ENCODE results near the gene SCAMP2.

Gene SCAMP2

DNA sequence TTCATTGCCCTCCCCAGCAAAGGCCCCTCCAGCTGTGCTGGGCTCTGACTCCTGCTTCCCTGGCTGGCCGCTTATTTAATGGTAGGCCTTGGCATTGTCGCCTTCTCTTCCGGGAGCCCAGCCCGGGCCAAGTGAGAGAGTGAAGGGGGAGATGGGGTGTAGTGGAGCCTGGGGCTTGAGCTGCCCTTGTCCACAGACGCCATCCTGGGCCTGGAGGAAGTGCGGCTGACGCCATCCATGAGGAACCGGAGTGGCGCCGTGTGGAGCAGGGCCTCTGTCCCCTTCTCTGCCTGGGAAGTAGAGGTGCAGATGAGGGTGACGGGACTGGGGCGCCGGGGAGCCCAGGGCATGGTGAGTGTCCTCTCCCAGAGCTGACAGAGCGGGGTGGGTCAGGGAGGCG is 57.2 kb downstream of the SCAMP2 start:
- DNase-seq = no peak

DNA sequence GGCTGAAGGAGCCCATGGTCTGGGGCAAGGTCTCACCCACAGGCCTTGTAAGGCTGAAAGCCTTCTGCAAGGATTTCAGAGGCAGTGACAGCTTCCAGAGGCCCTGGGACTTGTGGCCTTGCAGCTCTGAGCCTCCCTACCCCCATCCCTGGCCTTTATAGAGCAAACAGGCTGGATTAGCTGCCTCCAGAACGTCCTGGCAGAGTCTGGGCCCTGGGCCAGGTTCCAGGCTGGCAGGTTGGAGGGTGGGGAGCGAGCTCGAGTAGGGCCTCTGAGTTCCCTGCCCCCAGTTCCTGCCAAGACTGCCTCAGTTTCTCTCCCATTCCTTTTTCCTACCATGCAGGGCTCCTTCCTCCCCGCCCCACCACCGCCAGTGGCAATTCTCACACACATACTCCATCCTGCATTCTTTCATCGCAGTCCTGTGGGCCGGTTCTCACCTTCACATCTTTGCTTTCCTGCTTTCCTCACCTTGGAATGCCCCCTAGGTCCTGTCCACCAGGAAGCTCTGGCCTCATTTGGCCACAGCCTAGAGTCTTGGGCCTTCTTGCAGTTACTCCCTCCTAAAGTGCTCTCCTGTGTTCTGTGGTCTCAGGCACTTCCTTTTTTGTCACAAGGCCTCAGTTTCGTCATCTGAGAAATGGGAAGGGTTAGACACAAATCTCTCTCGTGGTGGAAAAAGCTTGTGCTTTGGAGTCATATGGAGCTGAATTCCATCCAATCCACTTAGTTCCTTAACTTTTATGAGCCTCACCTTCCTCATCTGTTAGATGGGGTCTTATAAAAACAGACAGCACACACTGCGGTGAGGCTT is 57.8 kb downstream of the SCAMP2 start:
- no peak for DNase-seq

GRCh38 chr15:74812533-74812932 is 60.6 kb downstream of the SCAMP2 start, which contains the start of gene LMAN1L:
LMAN1L (plus strand) TSS chr15:74812835; CDS start chr15:74812855, 20 bp downstream.
- DNase-seq = no peak

GRCh38 chr15:74809956-74810355 is 63.2 kb downstream of the SCAMP2 start:
- DNase-seq = no peak

DNA sequence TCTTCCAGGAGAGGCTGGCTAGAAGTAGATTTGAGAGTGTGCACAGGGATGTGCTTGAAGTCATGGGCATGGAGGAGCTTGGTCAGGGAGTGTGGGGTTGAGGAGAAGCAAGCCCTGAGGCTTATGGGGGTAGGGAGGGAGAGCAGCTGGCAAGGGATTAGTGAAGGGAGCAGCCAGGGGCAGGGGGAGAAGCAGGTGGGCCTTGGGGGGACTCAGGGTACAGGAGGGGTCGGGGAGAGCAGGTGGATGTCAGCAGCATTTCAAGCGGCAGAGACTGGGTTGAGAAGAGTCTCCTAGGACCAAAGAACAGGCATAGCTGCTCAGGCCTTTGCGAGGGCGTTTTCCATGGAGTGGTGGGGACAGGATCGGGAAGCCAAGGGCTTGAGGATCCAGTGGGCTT is 63.9 kb downstream of the SCAMP2 start:
- DNase-seq = no peak

GRCh38 chr15:74808840-74809229 is 64.3 kb downstream of the SCAMP2 start:
- DNase-seq = no peak

GRCh38 chr15:74808078-74808839 is 64.9 kb downstream of the SCAMP2 start:
- DNase-seq = no peak

- DNase-seq = no peak
Observed at GRCh38 chr15:74807282-74807681, 65.9 kb downstream of the SCAMP2 start.

DNA sequence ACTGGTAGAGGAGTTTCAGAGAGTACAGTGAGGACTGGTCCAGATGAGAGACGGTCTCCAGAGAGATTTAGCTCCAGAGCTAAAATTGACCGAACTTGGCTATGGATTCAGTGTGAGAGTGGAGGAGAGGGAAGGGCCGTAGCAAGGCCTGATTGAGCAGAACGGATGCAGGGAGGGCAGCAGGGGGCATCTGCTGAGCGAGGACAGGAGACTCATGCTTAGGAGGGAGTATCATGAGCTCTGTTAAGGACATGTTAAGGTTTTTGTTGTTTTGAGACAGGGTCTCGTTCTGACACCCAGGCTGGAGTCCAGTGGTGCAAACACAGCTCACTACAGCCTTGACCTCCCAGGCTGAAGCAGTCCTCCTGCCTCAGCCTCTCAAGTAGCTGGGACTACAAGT is 68.2 kb downstream of the SCAMP2 start:
- DNase-seq = no peak

DNA sequence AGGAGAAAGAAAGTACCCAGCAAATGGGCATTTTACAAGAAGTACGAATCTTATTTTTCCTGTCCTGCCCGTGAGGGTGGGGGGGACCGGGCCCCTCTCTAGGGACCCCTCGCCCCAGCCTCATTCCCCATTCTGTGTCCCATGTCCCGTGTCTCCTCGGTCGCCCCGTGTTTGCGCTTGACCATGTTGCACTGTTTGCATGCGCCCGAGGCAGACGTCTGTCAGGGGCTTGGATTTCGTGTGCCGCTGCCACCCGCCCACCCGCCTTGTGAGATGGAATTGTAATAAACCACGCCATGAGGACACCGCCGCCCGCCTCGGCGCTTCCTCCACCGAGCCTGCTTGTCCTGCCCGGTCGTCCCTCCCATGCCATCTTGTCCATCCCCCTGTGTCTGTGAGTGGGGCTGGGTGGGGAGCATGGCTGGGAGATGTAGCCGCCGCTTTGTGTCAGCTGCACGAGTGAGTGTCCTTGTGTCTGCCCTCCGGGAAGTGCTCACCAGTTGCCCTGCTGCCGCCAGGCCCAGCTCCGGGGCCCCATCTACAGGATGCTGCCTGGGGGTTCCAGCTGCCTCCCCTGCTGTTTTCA is 70.2 kb downstream of the SCAMP2 start:
- DNase-seq = no peak

DNA sequence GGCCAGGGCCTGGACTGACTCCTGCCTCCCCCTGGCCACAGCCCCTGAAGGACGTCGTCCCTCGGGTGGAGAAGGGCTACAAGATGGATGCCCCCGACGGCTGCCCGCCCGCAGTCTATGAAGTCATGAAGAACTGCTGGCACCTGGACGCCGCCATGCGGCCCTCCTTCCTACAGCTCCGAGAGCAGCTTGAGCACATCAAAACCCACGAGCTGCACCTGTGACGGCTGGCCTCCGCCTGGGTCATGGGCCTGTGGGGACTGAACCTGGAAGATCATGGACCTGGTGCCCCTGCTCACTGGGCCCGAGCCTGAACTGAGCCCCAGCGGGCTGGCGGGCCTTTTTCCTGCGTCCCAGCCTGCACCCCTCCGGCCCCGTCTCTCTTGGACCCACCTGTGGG is 70.9 kb downstream of the SCAMP2 start:
- no peak for DNase-seq

- no peak for DNase-seq
Observed at GRCh38 chr15:74801311-74801997, 71.7 kb downstream of the SCAMP2 start.

DNA sequence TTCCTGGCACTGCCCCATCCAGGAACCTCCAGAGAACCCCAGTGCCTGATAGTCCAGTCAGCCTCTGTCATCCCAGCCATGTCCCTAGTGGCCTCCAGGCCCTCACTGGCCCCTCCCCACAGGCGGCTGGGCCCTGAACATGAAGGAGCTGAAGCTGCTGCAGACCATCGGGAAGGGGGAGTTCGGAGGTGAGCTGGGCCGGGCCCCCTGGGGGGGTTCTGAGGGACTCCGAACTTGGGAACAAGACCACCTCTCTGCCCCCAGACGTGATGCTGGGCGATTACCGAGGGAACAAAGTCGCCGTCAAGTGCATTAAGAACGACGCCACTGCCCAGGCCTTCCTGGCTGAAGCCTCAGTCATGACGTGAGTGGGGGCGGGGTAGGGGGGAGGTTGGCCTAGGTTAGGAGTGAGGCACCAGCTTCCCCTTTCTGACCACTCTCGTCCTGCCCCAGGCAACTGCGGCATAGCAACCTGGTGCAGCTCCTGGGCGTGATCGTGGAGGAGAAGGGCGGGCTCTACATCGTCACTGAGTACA is 72.5 kb downstream of the SCAMP2 start:
- DNase-seq = no peak

- DNase-seq = peak; percentile 86
Observed at GRCh38 chr15:74799856-74800558, 73.2 kb downstream of the SCAMP2 start.

DNA sequence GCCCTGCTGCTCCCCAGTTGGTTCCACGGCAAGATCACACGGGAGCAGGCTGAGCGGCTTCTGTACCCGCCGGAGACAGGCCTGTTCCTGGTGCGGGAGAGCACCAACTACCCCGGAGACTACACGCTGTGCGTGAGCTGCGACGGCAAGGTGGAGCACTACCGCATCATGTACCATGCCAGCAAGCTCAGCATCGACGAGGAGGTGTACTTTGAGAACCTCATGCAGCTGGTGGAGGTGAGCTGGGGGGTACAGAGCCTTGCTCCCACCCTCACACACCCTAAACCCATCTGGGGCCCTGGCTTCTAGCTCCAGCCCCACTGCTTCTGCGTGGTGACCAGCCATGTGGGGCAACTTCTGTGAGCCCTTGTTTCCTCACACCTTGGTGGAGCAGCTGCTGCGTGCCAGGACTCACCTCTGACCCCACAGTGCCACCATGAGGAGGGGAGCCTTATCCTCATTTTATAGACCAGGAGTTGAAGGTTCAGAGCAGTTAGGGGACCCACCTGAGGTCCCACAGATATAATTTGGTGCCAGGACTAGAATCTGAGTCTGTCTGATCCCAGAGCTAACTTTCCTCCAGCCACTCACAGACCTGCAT is 73.8 kb downstream of the SCAMP2 start:
- DNase-seq = no peak

GRCh38 chr15:74798388-74799254 is 74.5 kb downstream of the SCAMP2 start:
- DNase-seq = no peak

DNA sequence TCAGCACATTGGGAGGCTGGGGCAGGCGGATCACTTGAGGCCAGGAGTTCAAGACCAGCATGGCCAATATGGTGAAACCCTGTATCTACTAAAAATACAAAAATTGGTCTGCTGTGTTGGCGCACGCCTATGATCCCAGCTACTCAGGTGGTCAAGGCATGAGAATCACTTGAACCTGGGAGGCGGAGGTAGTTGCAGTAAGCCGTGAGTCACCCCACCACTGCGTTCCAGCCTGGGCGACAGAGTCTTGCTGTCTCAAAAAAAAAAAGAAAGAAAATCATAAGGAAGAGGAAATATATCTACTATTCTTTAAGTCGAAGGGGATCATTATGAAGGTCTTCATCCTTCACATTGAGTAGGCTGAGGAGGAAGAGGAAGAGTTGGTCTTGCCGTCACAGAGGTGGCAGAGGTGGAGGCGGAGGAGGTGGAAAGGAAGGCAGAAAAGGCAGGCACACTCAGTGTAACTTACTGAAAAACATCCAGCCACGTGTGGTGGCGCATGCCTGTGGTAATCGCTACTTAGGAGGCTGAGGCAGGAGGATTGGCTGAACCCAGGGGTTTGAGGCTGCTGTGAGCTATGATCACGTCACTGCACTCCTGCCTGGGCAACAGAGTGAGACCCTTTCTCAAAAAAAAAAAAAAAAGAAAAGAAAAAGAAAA is 77.1 kb downstream of the SCAMP2 start:
- no peak for DNase-seq

DNA sequence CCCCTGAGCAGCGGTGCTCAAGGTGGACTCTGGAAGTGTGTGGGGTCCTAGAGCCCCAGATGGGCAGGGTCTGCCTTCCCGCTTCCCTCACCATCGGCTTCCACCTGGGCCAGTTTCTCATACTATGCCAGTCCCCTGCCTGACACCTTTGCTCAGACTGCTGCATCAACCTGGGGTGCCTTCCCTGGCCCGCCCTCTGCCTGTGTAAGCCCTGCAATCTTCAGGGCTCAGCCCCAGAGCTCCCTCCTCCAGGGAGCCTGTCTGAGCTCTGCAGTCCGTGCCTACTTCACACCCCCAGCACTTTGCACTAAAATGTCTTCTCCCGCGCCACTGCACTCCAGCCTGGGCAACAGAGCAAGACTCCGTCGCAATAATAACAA is 78.2 kb downstream of the SCAMP2 start:
- DNase-seq = no peak

DNA sequence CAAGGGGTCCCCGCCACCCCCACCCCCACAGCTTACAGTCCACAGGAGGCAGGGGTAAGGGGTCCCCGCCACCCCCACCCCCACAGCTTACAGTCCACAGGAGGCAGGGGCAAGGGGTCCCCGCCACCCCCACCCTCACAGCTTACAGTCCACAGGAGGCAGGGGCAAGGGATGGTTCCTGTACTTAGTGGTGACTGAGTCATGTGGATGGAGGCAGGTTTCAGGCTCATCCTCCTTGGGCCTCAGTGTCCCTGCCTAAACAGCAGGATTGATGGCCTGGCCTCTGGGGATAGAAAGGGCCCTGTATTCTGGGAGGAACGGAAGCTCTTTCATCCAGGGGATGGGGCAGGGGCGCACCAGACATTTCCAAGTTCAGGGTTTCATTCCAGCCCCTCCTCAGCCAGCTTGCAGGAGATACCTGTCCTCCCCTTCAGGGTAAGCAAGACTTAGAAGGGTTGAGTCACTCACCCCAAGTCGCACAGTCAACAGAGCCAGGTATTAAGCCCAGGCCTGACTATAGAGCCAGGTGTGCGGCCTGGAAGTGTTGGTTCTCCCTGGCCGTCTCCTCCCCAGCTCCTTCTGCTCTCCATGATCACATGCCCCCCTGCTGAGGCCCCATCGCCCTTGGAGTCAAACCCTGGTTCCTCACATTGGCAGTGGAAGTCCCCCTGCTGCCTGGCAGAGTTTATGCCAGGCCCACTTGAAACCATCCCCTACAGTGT is 78.8 kb downstream of the SCAMP2 start:
- no peak for DNase-seq
